Liver (tissue), 9 donors: Measurements from ENCODE around the gene CKAP5. TPM values are rescaled to one million over a fixed set of nuclear protein-coding genes. Genes with fewer than 3 reads are reported as not detected.

ENCODE experiments used
- DNase-seq: peaks from one replicate; pipeline ENCODE4 v3.0.0-alpha.2; 2017; ENCODE audit warnings: low spot score
- H3K27ac ChIP-seq, 2 donors: one replicate each; pipeline ENCODE4 v1.7.0; 2013; ENCODE audit warnings: inconsistent platforms in 2 of 2, low read length in 2 of 2, control low read depth in 1 of 2, low read depth in 1 of 2, mild to moderate bottlenecking in 1 of 2
- H3K27me3 ChIP-seq, 4 donors: one replicate each; pipeline versions ENCODE4 v1.6.1 to v1.7.0; 2013; ENCODE audit warnings: low read length in 3 of 4, inconsistent platforms in 1 of 4, mild to moderate bottlenecking in 1 of 4, moderate library complexity in 1 of 4; ENCODE audit not compliant: control insufficient read depth in 4 of 4, insufficient read depth in 4 of 4
- H3K36me3 ChIP-seq, 4 donors: one replicate each; pipeline versions ENCODE4 v1.6.1 to v1.7.0; 2013; ENCODE audit warnings: low read length in 3 of 4, mild to moderate bottlenecking in 3 of 4, low read depth in 1 of 4, moderate library complexity in 1 of 4; ENCODE audit not compliant: control insufficient read depth in 4 of 4, insufficient read depth in 3 of 4
- H3K4me1 ChIP-seq, 4 donors: one replicate each; pipeline versions ENCODE4 v1.6.1 to v1.7.0; 2013; ENCODE audit warnings: low read length in 3 of 4, mild to moderate bottlenecking in 3 of 4, moderate library complexity in 1 of 4; ENCODE audit not compliant: control insufficient read depth in 4 of 4, insufficient read depth in 4 of 4
- H3K4me3 ChIP-seq, 3 donors: one replicate each; pipeline versions ENCODE4 v1.6.1 to v1.7.0; 2013; ENCODE audit warnings: low read length in 3 of 3, control low read depth in 1 of 3, low read depth in 1 of 3, mild to moderate bottlenecking in 1 of 3
- H3K9ac ChIP-seq, 2 donors: one replicate each; pipeline ENCODE4 v1.7.0; 2013; ENCODE audit warnings: low read length in 2 of 2, mild to moderate bottlenecking in 2 of 2, moderate library complexity in 2 of 2, control low read depth in 1 of 2, low read depth in 1 of 2
- H3K9me3 ChIP-seq, 4 donors: one replicate each; pipeline versions ENCODE4 v1.6.1 to v1.7.0; 2013; ENCODE audit warnings: low read length in 3 of 4; ENCODE audit not compliant: control insufficient read depth in 4 of 4
- ATF3 ChIP-seq: IDR thresholded peaks from 2 replicates; pipeline ENCODE4 v1.6.1; 2016; ENCODE audit warnings: antibody characterized with exemption
- EGR1 ChIP-seq, 2 donors: IDR thresholded peaks; 2 replicates each; pipeline ENCODE4 v1.6.1; 2016 to 2018; ENCODE audit warnings: antibody characterized with exemption in 2 of 2, low read depth in 2 of 2
- FOXA1 ChIP-seq: IDR thresholded peaks from 2 replicates; pipeline ENCODE4 v1.6.1; 2016; ENCODE audit warnings: antibody characterized with exemption
- FOXA2 ChIP-seq: IDR thresholded peaks from 2 replicates; pipeline ENCODE4 v1.6.1; 2016; ENCODE audit warnings: antibody characterized with exemption
- GABPA ChIP-seq, 2 donors: IDR thresholded peaks in 1 of 2; conservative IDR thresholded peaks in 1 of 2; 2 replicates each; pipeline ENCODE4 v1.6.1; 2016; ENCODE audit warnings: antibody characterized with exemption in 2 of 2, mild to moderate bottlenecking in 1 of 2, moderate library complexity in 1 of 2
- HNF4A ChIP-seq, 2 donors: conservative IDR thresholded peaks; 2 replicates each; pipeline ENCODE4 v1.6.1; 2016; ENCODE audit warnings: antibody characterized with exemption in 2 of 2, mild to moderate bottlenecking in 2 of 2
- HNF4G ChIP-seq: IDR thresholded peaks from 2 replicates; pipeline ENCODE4 v1.6.1; 2016; ENCODE audit warnings: antibody characterized with exemption
- JUND ChIP-seq, 2 donors: IDR thresholded peaks; 2 replicates each; pipeline ENCODE4 v1.6.1; 2016; ENCODE audit warnings: antibody characterized with exemption in 2 of 2
- NR2F2 ChIP-seq: IDR thresholded peaks from 2 replicates; pipeline ENCODE4 v1.6.1; 2016; ENCODE audit warnings: antibody characterized with exemption
- RAD21 ChIP-seq, 2 donors: IDR thresholded peaks; 2 replicates each; pipeline ENCODE4 v1.6.1; 2016; ENCODE audit warnings: antibody characterized with exemption in 2 of 2, mild to moderate bottlenecking in 2 of 2
- REST ChIP-seq: IDR thresholded peaks from 2 replicates; pipeline ENCODE4 v1.6.1; 2016; ENCODE audit warnings: antibody characterized with exemption, mild to moderate bottlenecking
- RXRA ChIP-seq, 2 donors: IDR thresholded peaks; 2 replicates each; pipeline ENCODE4 v1.6.1; 2017 to 2018; ENCODE audit warnings: antibody characterized with exemption in 2 of 2, mild to moderate bottlenecking in 1 of 2
- SP1 ChIP-seq: IDR thresholded peaks from 2 replicates; pipeline ENCODE4 v1.6.1; 2018; ENCODE audit warnings: antibody characterized with exemption, mild to moderate bottlenecking
- TAF1 ChIP-seq: conservative IDR thresholded peaks from 2 replicates; pipeline ENCODE4 v1.6.1; 2016; ENCODE audit warnings: antibody characterized with exemption, mild to moderate bottlenecking
- YY1 ChIP-seq: IDR thresholded peaks from 2 replicates; pipeline ENCODE4 v1.6.1; 2016; ENCODE audit warnings: antibody characterized with exemption, mild to moderate bottlenecking
- polyA plus RNA-seq, 2 donors: library from polyadenylated mRNA; stranded (reverse) in 1 of 2; unstranded in 1 of 2; fragments of 200-250 nt in 1 of 2; fragments of >200 nt in 1 of 2; fragmentation: Nextera tagmentation in 1 of 2; extraction: Ambion mirVana in 1 of 2; gene quantifications; one replicate each; pipeline versions ENCODE4 v1.2.1 to v1.2.3, GENCODE V29; 2013 to 2015
- total RNA-seq, 2 donors: library from RNA; depleted of rRNA; stranded (reverse); fragments of >200 nt; gene quantifications; one replicate each; pipeline ENCODE4 v1.2.3, GENCODE V29; 2014
- TF ChIP-seq, protein P1 (sequence below): fragments of 150-350 bp; IDR thresholded peaks from 2 replicates; pipeline ENCODE4 v1.5.1; 2017; ENCODE audit warnings: improper control_type of control experiment, low read depth, low read length; ENCODE audit not compliant: missing input control
- TF ChIP-seq, protein P2 (sequence below): IDR thresholded peaks from 2 replicates; pipeline ENCODE4 v1.6.1; 2016; ENCODE audit warnings: antibody characterized with exemption
- TF ChIP-seq, protein P3 (sequence below): IDR thresholded peaks from 2 replicates; pipeline ENCODE4 v1.6.1; 2016; ENCODE audit warnings: antibody characterized with exemption
- donor health status: healthy.
- donor health status: healthy.
- donor health status: healthy.
- donor health status: healthy.
- donor health status: healthy.

Gene CKAP5
- total and polyA plus RNA-seq, 4 donors, result 6.1 to 70.4 (median 15.4) TPM

- H3K9ac ChIP-seq, result no peak overlapping the region
- DNase-seq, result no peak
- no peaks in the 10 kb centered on the region for H3K27me3 ChIP-seq
- H3K9me3 ChIP-seq, result no peaks in the 10 kb centered on the region
- no peak overlapping the region for H3K27ac ChIP-seq
- peaks cover 0 to 2% (median 0%) of the 10 kb centered on the region in 4 donors for H3K36me3 ChIP-seq
- H3K4me3 ChIP-seq, result no peak overlapping the region
- TF ChIP-seq REST (no peak), GABPA (IDR thresholded peaks at IDR 0.05 in 1 of 2, conservative IDR thresholded peaks at IDR 0.05 in 1 of 2) (no peak), RAD21 (IDR thresholded peaks at IDR 0.05) (no peak), YY1 (no peak), FOXA1 (no peak), FOXA2 (no peak), JUND (IDR thresholded peaks at IDR 0.05) (no peak), SP1 (no peak)
- TF ChIP-seq, protein P1, sequence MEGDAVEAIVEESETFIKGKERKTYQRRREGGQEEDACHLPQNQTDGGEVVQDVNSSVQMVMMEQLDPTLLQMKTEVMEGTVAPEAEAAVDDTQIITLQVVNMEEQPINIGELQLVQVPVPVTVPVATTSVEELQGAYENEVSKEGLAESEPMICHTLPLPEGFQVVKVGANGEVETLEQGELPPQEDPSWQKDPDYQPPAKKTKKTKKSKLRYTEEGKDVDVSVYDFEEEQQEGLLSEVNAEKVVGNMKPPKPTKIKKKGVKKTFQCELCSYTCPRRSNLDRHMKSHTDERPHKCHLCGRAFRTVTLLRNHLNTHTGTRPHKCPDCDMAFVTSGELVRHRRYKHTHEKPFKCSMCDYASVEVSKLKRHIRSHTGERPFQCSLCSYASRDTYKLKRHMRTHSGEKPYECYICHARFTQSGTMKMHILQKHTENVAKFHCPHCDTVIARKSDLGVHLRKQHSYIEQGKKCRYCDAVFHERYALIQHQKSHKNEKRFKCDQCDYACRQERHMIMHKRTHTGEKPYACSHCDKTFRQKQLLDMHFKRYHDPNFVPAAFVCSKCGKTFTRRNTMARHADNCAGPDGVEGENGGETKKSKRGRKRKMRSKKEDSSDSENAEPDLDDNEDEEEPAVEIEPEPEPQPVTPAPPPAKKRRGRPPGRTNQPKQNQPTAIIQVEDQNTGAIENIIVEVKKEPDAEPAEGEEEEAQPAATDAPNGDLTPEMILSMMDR, result no peak
- TF ChIP-seq, protein P2, sequence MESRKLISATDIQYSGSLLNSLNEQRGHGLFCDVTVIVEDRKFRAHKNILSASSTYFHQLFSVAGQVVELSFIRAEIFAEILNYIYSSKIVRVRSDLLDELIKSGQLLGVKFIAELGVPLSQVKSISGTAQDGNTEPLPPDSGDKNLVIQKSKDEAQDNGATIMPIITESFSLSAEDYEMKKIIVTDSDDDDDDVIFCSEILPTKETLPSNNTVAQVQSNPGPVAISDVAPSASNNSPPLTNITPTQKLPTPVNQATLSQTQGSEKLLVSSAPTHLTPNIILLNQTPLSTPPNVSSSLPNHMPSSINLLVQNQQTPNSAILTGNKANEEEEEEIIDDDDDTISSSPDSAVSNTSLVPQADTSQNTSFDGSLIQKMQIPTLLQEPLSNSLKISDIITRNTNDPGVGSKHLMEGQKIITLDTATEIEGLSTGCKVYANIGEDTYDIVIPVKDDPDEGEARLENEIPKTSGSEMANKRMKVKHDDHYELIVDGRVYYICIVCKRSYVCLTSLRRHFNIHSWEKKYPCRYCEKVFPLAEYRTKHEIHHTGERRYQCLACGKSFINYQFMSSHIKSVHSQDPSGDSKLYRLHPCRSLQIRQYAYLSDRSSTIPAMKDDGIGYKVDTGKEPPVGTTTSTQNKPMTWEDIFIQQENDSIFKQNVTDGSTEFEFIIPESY, result no peak
- TF ChIP-seq, protein P3, sequence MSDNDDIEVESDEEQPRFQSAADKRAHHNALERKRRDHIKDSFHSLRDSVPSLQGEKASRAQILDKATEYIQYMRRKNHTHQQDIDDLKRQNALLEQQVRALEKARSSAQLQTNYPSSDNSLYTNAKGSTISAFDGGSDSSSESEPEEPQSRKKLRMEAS, result no peak
- H3K4me1 ChIP-seq, result no peaks in the 10 kb centered on the region
Observed at GRCh38 chr11:46837860-46838259, 8.2 kb downstream of the CKAP5 start.

DNA sequence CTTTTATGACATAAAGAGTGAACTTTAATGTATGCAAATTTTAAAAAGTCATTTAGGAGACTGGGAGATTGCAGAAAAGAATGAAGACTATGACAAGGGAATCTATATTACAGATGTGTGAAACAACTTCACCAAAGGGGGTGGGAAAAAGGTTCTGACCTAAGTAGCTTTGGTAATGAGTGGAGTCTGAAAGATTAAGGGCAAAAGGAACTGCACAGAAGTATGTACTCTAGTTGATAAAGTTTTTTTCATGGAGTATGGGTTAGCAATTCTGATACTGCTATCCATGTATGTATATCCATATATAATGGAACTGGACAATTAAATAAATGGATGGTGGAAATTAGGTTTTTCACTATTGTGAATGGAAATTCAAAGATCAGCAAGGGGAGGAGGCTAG lies 9.2 kb downstream of the CKAP5 start:
- TF ChIP-seq FOXA2 (no peak), YY1 (no peak), HNF4A (conservative IDR thresholded peaks at IDR 0.05) (no peak), RAD21 (IDR thresholded peaks at IDR 0.05) (no peak), RXRA (IDR thresholded peaks at IDR 0.05) (no peak), SP1 (no peak), ATF3 (no peak), EGR1 (IDR thresholded peaks at IDR 0.05; ENCODE audit: low read depth in 2 of 2) (no peak), HNF4G (no peak), NR2F2 (no peak), GABPA (IDR thresholded peaks at IDR 0.05 in 1 of 2, conservative IDR thresholded peaks at IDR 0.05 in 1 of 2) (no peak), FOXA1 (no peak), TAF1 (no peak)
- TF ChIP-seq, protein P1, result no peak
- TF ChIP-seq, protein P2, result no peak
- TF ChIP-seq, protein P3, result no peak
- Histone ChIP-seq H3K4me3 (no peak overlapping the region), H3K4me1 (no peaks in the 10 kb centered on the region), H3K27ac (no peak overlapping the region), H3K9me3 (no peaks in the 10 kb centered on the region), H3K36me3 (peaks cover 0 to 2% (median 0%) of the 10 kb centered on the region in 4 donors), H3K27me3 (no peaks in the 10 kb centered on the region), H3K9ac (no peak overlapping the region)
- DNase-seq, result no peak
